NCI-H774 (cell line): ENCODE data around the gene EXOC3L4.

Experiments
- DNase-seq: peaks from one replicate; lab custom pipeline; 2025; lab: John Stamatoyannopoulos, UW

Gene EXOC3L4

DNA sequence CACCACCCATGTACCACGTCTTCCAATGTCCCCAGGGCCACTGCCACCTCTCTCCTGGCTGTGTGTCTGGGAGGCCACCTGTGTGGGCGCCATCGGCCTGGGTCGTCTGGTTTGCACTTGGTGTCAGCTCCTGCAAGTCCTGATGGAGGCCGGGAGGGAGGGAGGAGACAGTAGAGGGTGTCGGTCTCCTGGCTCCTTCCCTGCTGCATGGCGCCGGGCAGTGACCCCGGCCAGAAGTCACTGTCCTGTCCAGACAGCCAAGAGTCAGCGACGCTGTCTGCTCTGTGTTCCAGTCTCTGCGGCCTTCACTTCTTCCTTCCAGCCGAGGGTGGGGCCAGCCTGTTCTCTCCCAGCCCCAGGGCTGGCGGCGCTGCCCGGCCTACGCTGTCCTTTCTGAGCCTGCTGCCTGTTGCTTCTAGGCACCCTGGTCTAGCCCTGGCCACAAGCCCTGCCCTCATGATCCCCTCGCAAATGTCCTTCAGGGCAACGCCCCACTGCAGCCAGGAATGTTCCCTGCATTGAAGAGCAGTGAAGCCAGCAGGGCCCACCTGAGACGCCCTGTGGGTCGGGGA lies 23.5 kb upstream of the EXOC3L4 start:
- no peak for DNase-seq

DNA sequence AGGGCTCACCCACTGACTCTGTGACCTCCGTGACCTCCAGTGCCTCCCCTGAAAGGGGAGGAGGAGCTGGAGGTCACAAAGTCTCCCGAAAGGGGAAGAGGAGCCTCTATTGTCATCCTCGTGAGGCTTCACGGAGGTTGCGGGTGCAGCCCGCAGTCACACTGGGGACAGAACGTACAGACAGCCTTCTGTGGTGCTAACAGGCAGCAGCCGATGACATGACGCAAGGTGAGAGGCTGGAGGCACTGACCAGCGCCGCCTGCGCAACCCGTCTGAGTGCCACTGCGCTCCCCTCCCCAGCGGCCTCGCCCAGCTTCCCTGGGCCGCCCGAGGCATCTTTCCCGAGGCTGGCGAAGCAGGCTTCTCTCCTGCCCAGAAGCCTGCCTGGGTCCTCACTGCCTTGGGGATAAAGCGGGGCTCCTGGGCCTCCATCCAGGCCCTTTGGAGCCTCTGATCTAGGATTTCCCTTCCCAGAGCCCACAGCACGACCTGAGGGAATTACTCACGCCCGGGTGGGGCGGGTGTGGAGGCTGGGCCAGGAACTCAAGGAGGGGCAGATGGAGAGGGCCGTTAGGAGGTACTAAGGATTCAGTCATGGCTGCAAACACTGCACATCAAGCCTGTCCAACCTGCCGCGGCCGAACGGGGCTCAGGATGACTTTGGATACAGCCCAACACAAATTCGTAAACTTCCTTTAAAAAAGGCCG lies 22.8 kb upstream of the EXOC3L4 start:
- DNase-seq = no peak

DNA sequence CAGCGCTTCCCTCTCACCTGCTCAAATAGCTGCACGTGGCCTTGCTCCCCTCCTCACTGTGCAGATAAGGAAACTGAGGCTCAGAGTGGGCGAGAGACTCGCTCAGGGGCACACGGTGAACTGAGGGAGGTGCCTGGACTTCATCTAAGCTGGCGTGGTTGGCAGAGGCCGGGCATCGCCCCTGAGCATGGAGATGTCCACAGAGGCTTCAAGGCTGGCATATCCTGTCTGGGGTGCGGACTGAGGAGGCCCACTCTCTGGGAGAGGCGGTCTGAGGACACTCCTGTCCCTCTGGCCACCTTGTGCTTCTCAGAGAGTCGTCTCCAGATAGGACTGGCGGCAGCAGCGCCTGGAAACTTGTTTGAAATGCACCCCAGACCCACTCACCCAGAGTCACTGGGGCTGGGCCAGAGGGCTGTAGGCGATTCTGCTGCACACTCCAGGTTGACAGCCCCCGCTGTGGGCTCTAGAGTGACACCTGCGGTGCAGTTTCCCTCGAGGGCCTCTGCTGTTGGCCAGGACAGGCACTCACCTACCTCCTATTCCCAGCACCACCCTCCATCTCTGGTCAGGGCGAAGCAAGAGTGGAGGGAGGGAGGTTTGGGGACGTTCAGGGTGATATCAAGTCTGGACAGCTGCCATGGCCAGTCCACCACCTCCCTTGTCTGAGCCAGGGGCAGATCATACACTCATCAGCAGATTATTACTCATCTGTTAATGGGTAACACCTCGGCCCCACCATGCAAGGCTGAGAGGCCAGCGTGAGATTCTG lies 21.7 kb upstream of the EXOC3L4 start:
- DNase-seq = no peak

DNA sequence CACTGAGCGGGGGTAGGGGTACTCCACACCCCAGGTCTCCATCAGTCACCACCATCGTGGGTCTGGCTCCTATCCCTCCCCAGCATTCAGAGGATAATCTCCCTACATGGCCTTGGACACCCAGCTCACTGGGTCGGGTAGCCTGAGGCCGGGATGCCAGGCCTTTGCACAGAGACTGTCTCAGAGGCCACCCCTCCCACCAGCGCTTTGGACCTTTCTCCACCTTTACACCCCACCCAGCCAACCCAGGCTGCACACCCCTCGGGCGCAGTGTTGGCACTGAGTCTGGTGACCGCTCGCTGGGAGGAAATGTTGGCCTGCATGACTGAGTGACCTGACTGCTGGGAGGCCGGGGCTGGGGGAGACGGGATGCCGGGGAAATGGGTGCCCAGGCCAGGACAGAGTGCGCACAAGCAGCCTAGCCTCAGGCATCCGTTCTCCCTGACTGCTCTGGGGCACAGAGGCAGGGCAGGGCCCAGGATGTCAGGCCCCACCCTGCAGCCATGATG lies 21.1 kb upstream of the EXOC3L4 start:
- no peak for DNase-seq

DNA sequence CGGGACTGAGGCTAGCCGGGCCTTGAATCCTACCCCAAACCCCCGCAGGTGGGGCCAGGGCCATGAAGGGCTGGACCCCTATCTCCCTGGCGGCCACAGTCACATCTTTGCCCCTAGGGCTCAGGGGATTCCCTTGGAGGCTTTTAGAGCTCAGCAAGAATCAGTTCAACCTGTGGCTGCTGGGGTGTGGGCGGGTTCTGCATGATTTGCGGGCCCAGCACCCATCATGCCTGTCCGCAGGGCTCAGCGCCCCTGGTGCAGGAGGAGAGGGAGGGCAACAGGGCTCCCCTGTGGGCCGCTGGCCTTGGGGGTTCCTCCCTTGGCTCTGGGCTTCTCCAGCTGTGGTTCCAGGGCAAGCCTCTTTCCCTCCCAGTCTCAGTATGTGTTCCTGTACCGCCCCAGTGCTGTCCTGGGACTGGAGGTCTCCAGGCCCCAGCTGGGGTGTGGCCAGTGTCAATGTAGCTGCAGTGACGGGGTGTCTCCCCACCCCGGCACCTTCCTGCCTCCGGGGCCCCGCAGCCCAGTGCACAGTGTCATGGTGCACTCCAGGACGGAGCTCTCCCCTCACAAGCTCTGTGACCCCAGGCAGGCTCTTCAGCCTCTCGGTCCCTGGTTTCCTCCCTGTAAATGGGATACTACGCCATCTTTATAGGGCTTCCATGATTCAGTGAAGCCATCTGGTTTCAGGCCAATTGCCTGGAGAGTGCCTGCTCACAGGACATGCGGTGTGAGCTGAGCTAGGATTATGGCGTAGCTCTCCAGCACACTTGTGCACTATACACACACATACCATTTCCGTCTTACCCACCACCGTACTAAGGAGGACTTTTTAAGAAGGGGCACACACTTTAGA lies 20.4 kb upstream of the EXOC3L4 start:
- DNase-seq = no peak

DNA sequence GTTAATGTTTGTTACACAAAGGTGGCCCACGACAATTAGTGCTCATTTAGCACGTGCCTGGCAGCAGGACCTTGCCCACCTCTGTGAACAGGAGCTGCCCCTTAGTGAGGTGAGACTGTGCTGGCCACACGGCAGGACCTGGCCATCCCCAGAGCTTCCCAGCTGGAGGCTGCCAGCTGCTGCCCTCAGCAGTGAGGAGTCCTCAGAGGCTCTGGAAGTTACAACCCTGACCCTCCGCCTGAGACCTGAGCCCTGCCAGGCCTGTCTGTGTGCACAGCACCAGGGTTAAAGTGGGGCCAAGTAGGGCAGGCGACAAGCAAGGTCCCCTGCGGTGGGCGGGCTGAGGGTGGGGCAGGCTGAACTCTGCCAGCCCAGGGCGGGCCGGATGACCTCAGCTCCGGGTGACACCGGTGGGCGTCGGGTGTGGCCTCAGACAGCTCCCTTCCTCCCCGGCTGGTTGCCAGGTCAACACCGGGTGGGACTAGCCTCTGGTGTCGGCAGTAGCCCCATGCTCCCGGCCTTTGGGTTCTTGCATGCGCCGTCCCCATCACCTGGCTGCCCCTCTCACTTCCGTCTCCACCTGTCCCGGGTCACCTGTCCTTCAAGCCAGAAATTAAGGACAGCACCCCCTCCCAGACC lies 19.7 kb upstream of the EXOC3L4 start:
- DNase-seq = no peak

DNA sequence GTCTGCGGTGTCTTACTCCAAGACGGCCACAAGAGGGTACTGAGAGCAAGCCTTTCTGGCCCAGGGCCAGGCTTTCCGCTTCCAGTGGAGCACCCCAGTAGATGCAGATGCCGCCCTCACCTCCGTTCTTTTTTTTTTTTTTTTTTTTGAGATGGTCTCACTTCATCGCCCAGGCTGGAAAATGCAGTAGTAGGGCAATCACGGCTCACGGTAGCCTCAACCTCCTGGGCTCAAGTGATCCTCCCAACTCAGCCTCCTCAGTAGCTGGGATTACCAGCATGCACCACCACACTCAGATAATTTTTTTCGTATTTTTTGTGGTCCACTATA lies 16.1 kb upstream of the EXOC3L4 start:
- peak; percentile 42 for DNase-seq

DNA sequence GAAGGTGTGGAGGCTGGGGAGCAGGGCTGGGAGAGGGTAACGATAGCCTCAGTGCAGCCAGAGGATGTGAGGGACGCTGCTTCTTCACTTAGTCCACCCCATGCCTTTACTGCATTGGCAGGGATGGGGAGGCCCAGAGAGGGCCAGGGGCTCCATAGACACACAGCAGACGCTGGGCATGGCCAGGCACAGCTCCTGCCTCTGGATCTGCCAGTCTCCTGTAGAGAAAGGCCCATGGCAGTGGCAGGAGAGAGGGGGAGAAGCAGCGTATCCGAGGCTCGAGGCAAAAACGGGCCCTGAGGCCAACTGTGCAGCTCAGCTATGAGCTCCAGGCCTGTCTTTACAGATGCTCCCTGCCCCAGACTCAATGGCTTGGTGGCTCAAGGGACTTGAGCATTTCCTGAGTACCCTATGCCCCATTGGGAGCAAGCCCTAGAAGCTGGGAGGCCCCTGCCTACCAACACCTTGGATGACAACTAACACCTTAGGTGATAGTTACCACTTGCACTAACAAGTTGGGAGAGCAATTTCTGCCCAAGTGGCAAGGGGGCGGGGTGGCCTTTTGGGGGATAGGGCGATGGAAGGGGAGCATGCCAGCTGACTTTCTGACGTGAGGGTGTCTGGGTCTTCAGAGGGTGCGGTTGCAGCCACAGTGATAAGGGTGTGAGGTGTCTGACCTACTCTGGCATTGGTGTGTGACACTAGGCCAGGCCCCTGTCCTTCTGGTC lies 15.5 kb upstream of the EXOC3L4 start:
- no peak for DNase-seq

DNA sequence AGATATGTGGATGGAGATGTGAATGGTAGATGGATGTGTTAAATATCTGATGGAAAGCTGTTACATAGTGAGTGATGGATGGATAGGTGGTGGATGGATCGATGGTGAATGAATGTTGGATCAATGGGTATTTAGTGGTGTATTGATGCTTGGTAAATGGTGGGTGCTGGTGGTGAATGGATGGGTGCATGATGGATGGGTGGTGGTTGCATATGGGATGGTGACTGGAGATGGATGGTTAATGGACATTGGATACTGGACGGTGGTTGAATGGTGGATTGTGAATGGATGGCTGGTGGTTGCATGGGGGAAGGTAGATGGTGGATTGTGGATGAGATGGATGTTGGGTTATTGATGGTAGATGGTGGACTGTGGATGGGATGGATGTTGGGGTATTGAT lies 12.6 kb upstream of the EXOC3L4 start:
- DNase-seq = no peak

DNA sequence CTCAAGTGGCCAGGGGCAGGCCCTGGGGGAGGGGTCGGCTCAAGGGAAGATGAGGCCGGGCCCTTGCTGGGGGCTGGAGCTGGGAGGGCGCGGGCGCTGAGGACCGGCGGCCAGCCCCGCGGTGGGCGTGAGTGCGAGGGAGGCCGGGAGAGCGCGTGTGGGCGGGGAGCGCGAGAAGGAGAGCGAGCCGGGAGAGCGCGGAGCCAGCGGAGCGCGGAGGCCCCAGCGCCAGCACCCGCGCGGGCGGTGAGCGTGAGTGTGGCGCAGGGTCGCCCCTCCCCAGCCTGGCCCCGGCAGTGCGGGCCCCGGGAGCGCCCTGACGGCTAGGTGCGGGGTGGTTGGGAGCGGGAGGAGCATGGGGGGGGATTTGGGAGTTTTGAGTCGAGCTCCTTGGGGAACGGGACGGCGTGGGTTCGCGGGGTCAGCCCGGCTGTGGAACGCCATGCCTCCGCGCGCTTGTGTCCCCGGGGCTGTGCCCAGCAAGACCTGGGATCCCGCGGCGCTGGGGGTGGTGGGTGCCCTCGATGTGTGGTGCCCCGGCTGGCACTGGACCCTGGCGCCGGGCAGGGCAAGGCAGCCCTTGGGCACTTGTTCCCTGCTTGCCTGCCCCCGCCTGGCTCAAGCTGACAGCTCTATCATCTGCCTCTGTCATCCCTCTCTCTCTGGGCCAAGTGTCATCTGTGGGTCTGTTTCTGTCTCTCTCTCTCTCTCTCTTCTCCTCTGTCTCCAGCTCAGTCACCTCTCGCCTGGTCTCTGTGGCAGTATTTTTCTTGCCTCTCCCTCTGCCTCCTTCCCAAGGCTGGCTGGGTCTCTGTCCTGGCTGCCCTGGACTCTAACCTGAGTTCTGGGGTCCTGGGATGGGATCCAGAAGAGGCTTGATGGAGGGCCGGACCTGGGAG lies 10.3 kb upstream of the EXOC3L4 start, which contains the start of gene LBHD2:
TSS of gene LBHD2 (plus strand) at position 190 of the 899 bp plus-strand sequence. CDS start 1,803 bp downstream, outside the sequence.
- no peak for DNase-seq

DNA sequence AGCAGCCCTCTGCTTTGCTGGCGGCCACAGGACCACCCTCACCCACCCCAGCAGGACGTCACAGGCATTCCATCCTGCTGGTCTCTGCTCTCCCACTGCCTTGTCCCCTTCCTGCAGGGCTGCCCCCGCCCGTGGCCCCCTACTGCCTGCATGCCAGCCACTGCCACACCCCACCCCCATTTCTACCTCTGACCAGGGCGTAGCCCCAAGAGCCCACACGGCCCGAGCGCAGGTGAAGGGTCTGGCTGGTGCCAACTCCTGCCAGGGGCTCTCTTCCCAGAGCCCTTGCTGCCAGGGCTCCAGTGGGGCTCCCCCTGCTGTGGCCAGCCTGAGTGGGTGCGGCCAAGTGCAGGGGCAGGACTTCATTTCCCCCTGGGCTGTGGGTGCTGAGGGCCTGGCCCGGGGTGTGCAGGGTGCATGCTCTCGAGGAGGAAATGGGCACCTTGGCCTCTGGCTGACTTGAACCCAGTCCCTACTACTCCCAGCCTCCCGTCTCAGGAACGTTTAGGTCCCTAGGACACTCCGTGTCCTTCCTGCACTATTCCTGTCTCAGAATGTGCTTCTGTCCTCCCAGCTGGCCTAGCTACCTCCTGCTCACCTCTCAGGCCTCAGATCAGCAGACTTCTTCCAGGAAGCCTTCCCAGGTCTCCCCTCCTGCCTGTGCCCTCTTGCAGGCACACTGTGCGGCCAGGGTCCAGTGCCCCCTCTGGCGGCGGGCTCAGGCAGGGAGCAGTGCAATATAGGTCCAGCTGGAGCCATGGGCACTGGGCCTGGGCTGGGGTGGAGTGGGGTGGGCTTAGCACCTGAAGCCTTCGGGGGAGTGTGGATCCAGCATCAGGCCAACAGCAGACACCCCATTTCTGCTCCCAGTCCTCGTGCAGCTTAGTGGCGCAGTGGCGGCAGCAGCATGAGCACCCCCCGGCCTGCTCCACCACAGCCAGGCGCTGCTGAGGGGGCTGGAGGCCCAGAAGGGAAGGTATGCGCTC lies 9.1 kb upstream of the EXOC3L4 start:
- DNase-seq = no peak

DNA sequence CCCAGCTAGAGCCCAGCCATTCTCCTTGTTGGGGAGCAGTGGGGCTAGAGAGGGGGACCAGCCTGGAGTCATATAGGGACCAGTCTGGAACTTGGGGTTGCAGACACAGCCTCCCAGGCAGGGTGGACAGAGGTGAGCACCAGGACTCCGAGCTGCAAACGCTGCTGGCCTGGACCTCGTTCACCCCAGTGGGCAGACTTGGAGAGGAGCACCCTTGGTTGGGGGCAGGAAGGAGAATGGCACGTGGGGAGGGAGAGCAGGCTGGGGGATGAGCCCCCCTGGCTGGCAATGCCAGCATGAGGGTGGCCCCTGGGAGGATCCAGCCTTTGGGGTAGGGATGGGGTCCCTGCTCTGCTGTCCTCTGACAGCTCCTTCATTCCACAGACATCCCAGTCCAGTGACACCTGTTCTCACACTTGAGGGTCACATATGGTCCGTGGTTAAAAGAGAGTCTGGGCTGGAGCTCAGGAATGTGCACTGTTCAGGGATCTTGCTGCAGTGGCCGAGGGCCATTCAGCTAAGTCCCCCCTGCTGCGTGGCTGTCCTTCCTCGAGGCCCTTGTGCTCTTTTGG lies 7.7 kb upstream of the EXOC3L4 start:
- no peak for DNase-seq

DNA sequence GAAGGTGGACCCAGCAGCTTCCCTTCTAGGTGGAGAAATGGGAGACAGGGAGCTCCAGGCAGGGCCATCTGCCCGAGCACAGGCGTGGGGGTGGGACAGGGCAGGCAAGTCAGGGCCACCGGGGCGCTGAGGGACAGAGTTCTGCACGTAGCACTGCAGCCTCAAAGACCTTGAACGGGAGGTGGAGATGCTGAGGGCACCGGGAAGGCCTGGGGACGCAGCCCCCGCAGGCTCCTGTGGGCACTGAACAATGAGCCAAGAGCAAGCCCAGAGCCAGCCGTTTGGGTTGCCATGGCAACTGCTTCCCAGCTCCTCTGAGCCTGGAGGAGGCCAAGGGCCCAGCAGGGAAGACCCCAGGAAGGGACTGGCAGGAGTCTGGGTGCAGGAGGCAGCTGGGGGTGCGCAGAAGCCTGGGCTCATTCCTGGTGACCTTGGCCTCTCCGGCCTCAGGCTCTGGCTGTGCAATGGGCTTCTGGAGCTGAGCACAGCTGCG lies 7.1 kb upstream of the EXOC3L4 start:
- DNase-seq = no peak

DNA sequence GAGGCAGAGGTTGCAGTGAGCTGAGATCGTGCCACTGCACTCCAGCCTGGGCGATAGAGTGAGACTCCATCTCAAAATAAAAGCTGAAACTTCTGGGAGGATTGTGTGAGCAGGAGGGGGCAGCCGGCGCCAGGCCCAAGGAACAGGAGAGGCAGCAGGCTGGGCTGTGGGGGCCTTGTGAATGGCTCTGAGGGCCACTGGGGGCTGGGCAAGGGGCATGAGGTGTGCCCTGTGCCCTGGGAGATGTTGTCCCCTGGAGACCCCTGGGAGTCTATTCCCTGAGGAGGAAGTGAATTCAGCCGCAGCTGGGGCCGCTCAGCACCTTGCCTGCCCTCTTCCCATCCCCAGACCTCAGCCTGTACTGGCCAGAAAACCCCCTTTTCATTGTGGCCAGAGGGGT lies 5.6 kb upstream of the EXOC3L4 start:
- DNase-seq = no peak

DNA sequence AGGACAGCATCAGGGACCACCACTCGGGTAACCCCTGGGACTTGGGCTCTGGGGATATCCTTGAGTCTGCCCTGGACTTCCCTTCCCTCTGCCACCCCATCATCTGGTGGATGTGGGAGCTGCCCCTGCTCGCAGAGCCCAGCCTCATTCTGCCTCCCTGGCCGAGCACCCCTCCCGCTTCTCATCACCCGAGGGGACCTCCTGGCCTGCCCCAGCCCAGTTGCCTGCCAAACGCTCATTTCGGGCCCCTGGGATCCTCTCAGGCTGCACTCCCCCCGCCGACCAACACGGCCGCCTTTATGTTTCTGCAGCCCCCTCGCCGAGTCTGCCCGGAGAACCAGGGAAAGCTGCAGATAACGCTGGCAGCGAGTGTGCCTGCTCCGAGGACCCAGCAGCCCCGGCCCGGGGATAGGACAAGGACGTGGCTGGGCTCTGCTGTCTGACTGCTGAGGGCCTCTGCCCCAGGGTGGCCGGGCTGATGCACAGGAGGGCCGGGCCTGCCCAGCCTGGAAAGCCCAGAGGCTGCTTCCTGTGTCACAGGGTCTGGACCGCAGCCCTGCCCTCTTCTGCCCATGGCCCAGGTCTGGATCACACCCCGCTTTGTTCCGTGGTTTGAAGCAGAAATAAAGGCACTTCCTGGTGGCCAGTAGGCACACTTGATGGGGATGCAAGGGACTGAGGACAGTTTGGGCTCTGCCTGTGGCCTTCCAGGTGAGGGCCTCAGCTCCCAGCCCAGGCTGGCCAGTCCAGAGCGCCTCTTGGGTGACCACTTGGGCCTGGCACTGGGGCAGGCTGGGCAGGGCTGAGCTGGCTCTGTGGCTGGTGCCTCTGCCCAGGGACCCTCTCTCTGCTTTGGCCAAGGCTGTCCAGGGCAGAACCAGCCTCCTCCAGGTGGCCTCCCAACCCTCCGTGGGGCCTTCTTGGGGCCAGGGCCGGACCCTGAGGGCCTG lies 4.9 kb upstream of the EXOC3L4 start:
- DNase-seq = no peak

DNA sequence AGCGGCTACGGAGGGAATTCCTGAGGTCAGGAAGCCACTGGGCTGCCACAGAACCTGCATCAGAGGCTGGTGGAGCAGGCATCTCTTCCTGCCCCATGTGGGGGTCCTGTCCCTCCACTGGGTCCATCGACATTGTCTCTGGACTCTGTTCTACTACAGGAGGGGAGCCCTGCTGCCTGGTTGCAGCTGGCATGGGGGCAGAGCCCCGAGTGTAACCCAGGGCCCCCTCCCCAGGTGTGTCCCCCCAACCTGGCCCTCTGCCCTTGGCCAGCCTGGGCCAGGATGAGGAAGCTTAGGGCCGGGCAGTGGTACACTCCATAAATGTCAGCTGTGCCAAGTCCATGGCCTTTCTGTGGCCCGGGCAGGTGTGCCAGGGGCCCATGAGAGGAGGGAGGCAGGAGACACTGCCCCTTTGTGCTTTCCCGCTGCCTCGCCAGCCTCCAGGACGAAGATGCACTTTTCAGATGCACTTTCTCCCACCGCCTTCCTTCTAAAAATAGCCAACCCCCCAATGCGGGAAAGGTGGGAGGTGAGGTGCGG lies 4.0 kb upstream of the EXOC3L4 start:
- DNase-seq = no peak
